Hepatocyte (in vitro differentiated cells): Measurements from ENCODE around the gene PRKG1. TPM values are rescaled to one million over a fixed set of nuclear protein-coding genes. Genes with fewer than 3 reads are reported as not detected.

Source experiments
- DNase-seq: peaks from one replicate; pipeline ENCODE4 v3.0.0-alpha.2; 2016; ENCODE audit warnings: low spot score
- H2AFZ ChIP-seq: fragments of 200-600 bp; sonication (generic); 2 replicates; pipeline ENCODE4 v1.6.0; 2016; ENCODE audit warnings: antibody characterized with exemption, mild to moderate bottlenecking
- H3K27ac ChIP-seq: fragments of 200-600 bp; sonication (generic); 2 replicates; pipeline ENCODE4 v1.5.1; 2016; ENCODE audit warnings: mild to moderate bottlenecking
- H3K27me3 ChIP-seq: fragments of 200-600 bp; sonication (generic); 2 replicates; pipeline ENCODE4 v1.6.1; 2016
- H3K36me3 ChIP-seq: fragments of 200-600 bp; sonication (generic); replicated peaks from 2 replicates; pipeline ENCODE4 v1.5.1; 2016; ENCODE audit warnings: low read depth; ENCODE audit not compliant: insufficient read depth
- H3K4me1 ChIP-seq: fragments of 200-600 bp; sonication (generic); 2 replicates; pipeline ENCODE4 v1.5.1; 2016; ENCODE audit warnings: mild to moderate bottlenecking, moderate library complexity; ENCODE audit not compliant: insufficient read depth
- H3K4me2 ChIP-seq: fragments of 200-600 bp; sonication (generic); 2 replicates; pipeline ENCODE4 v1.6.0; 2016
- H3K4me3 ChIP-seq: fragments of 200-600 bp; sonication (generic); 2 replicates; pipeline ENCODE4 v1.5.1; 2016; ENCODE audit warnings: mild to moderate bottlenecking
- H3K79me2 ChIP-seq: fragments of 200-600 bp; sonication (generic); 2 replicates; pipeline ENCODE4 v1.6.0; 2017; ENCODE audit warnings: mild to moderate bottlenecking
- H3K9me2 ChIP-seq: fragments of 200-600 bp; sonication (generic); replicated peaks from 2 replicates; pipeline ENCODE4 v1.6.0; 2017; ENCODE audit warnings: mild to moderate bottlenecking; ENCODE audit not compliant: insufficient read depth
- H3K9me3 ChIP-seq: fragments of 200-600 bp; sonication (generic); 2 replicates; pipeline ENCODE4 v1.5.1; 2016; ENCODE audit warnings: low read depth, mild to moderate bottlenecking
- H4K20me1 ChIP-seq: fragments of 200-600 bp; sonication (generic); 2 replicates; pipeline ENCODE4 v1.6.0; 2016; ENCODE audit warnings: mild to moderate bottlenecking; ENCODE audit not compliant: insufficient read depth, poor library complexity, severe bottlenecking
- EZH2 ChIP-seq: fragments of 200-600 bp; sonication (generic); IDR thresholded peaks from 2 replicates; pipeline ENCODE4 v1.6.1; 2016; ENCODE audit warnings: antibody characterized with exemption, mild to moderate bottlenecking, borderline replicate concordance
- EZH2phosphoT487 ChIP-seq: fragments of 200-600 bp; sonication (generic); IDR thresholded peaks from one replicate; pipeline ENCODE4 v1.6.1; 2018; ENCODE audit warnings: antibody characterized with exemption, mild to moderate bottlenecking, low read depth, moderate library complexity; ENCODE audit not compliant: unreplicated experiment, severe bottlenecking
- WGBS: methylation state at CpG from one replicate; pipeline ENCODE4 v1.1.6; 2016; ENCODE audit warnings: low lambda C conversion rate; ENCODE audit errors: missing lambda C conversion rate; 5-methylcytosine and 5-hydroxymethylcytosine counted together
- polyA plus RNA-seq: library from polyadenylated mRNA; unstranded; fragments of >200 nt; fragmentation: Nextera tagmentation; extraction: Ambion mirVana; gene quantifications from 2 replicates; pipeline ENCODE4 v1.2.1, GENCODE V29; 2016
- total RNA-seq: library from RNA; depleted of rRNA; stranded (reverse); fragments of >200 nt; gene quantifications from 2 replicates; pipeline ENCODE4 v1.2.3, GENCODE V29; 2014
- TF ChIP-seq, protein P1 (sequence below): fragments of 200-600 bp; sonication (generic); IDR thresholded peaks from 2 replicates; pipeline ENCODE4 v1.5.1; 2016; ENCODE audit warnings: antibody characterized with exemption, mild to moderate bottlenecking; ENCODE audit not compliant: poor library complexity

Gene PRKG1
- total and polyA plus RNA-seq, 2 experiments from 2014 or later: 4.0 to 8.1 TPM

DNA sequence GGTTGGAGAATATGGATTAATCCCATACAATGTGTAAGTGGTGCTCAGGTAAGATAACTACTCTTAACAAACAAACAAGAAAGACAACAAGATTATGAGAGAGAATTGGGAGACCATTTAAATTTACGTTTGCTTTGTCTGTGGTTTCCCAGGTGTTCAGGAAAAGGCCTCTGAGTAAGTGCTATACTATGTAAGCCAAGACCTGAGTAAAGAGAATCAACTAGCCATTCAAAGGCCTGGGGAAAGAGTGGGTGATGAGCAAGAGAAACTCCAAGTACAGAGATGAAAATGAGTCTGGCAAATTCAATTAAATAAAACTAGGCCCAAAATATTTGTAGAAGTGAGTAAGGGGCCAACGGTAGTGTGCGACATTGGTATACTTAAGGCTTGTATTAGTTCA lies 615.2 kb downstream of the PRKG1 start:
- no peak overlapping the region for H2AFZ ChIP-seq
- H3K4me1 ChIP-seq: no peaks in the 10 kb centered on the region
- no peak for DNase-seq
- 93% methylated on average over 3 of the region's 3 CpGs for WGBS
- no peaks in the 10 kb centered on the region for H3K9me3 ChIP-seq
- no peaks in the 10 kb centered on the region for H3K9me2 ChIP-seq
- H3K27me3 ChIP-seq: no peaks in the 10 kb centered on the region
- TF ChIP-seq, protein P1, sequence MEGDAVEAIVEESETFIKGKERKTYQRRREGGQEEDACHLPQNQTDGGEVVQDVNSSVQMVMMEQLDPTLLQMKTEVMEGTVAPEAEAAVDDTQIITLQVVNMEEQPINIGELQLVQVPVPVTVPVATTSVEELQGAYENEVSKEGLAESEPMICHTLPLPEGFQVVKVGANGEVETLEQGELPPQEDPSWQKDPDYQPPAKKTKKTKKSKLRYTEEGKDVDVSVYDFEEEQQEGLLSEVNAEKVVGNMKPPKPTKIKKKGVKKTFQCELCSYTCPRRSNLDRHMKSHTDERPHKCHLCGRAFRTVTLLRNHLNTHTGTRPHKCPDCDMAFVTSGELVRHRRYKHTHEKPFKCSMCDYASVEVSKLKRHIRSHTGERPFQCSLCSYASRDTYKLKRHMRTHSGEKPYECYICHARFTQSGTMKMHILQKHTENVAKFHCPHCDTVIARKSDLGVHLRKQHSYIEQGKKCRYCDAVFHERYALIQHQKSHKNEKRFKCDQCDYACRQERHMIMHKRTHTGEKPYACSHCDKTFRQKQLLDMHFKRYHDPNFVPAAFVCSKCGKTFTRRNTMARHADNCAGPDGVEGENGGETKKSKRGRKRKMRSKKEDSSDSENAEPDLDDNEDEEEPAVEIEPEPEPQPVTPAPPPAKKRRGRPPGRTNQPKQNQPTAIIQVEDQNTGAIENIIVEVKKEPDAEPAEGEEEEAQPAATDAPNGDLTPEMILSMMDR: no peak
- TF ChIP-seq EZH2phosphoT487 (no peak), EZH2 (no peak)
- H3K79me2 ChIP-seq: no peaks in the 10 kb centered on the region
- H3K27ac ChIP-seq: no peak overlapping the region
- H4K20me1 ChIP-seq: no peaks in the 10 kb centered on the region
- H3K4me2 ChIP-seq: no peak overlapping the region
- no peak overlapping the region for H3K4me3 ChIP-seq
- no peaks in the 10 kb centered on the region for H3K36me3 ChIP-seq

DNA sequence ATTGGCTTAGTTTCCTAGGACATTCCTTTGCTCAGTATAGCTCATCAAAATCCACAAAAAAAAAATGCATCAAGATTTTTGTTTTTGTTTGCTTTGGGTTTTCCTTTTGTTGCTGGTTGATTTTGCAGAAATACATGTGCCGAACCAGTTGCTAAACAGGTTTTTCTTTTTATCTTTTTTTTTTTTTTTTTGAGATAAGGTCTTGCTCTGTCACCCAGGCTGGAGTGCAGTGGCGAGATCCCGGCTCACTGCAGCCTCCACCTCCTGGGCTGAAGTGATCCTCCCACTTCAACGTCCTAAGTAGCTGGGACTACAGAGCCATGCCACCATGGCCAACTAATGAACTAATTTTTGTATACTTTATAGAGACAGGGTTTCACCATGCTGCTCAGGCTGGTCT lies 616.8 kb downstream of the PRKG1 start:
- H3K36me3 ChIP-seq: no peaks in the 10 kb centered on the region
- no peaks in the 10 kb centered on the region for H3K4me1 ChIP-seq
- no peaks in the 10 kb centered on the region for H4K20me1 ChIP-seq
- no peaks in the 10 kb centered on the region for H3K9me2 ChIP-seq
- H3K79me2 ChIP-seq: no peaks in the 10 kb centered on the region
- H3K4me2 ChIP-seq: no peak overlapping the region
- TF ChIP-seq EZH2 (no peak), EZH2phosphoT487 (no peak)
- TF ChIP-seq, protein P1: no peak
- no peak overlapping the region for H2AFZ ChIP-seq
- H3K27me3 ChIP-seq: no peaks in the 10 kb centered on the region
- WGBS: 28% methylated on average over 4 of the region's 4 CpGs
- peak; percentile 16 for DNase-seq
- no peaks in the 10 kb centered on the region for H3K9me3 ChIP-seq
- no peak overlapping the region for H3K4me3 ChIP-seq
- H3K27ac ChIP-seq: no peak overlapping the region

DNA sequence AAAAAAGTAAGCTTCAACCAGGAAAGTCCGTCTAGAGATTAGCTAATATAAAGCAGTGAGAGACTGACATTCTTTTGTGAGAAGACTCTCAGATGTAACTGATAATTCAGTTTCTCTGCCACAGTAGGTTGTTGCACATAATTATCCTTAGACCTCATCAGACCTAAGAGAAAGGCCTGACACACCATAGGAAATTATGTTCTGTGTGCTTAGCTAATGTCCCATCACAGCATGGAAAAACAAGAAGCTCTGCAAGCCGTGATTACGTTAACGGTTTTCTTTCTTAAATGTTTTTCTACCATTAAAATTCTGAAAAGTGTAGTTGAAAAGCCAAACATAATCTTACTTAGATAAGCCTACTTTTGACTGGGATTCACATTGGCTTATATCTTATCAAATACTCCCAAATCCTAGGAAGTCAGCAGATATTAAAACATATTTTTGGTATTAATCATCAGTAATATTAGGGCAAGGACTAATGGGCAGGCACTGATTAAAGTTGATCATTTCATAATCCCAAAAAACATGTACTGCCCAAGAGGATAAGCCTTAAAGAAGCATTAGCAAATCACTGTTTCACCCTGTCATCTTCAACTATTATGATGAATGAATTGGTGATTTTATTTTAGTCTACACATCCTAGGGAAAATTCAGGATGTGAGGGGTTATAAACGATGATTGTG lies 619.9 kb downstream of the PRKG1 start:
- Histone ChIP-seq H2AFZ (no peak overlapping the region), H3K4me2 (no peak overlapping the region), H3K36me3 (no peaks in the 10 kb centered on the region), H3K9me2 (no peaks in the 10 kb centered on the region), H3K4me3 (no peak overlapping the region), H3K4me1 (peaks cover 10% of the 10 kb centered on the region), H4K20me1 (no peaks in the 10 kb centered on the region), H3K27me3 (no peaks in the 10 kb centered on the region), H3K9me3 (no peaks in the 10 kb centered on the region), H3K79me2 (peaks cover 21% of the 10 kb centered on the region), H3K27ac (no peak overlapping the region)
- 61% methylated on average over 5 of the region's 5 CpGs for WGBS
- DNase-seq: no peak
- TF ChIP-seq EZH2 (no peak), EZH2phosphoT487 (no peak)
- TF ChIP-seq, protein P1: no peak
